Kidney (tissue), 14 donors: ENCODE data around the gene RAD51B. TPM values are rescaled to one million over a fixed set of nuclear protein-coding genes. Genes with fewer than 3 reads are reported as not detected.

Experiments used
- DNase-seq, 5 donors: peaks; one replicate each; pipeline ENCODE4 v3.0.0-alpha.2; 2013 to 2020
- FAIRE-seq: peaks from 2 replicates; lab custom pipeline; 2012; peaks lifted over from hg19 to GRCh38; lab: Jason Lieb, UNC
- H3K27ac ChIP-seq, 2 donors: one replicate each; pipeline ENCODE4 v1.7.0; 2013; ENCODE audit warnings: low read depth in 2 of 2, low read length in 2 of 2, inconsistent platforms in 1 of 2
- H3K27me3 ChIP-seq: one replicate; pipeline ENCODE4 v1.7.1; 2013; ENCODE audit warnings: low read length, inconsistent platforms; ENCODE audit not compliant: control insufficient read depth, insufficient read depth
- H3K36me3 ChIP-seq, 3 donors: one replicate each; pipeline versions ENCODE4 v1.7.0 to v1.7.1; 2013; ENCODE audit warnings: low read length in 3 of 3, control low read depth in 1 of 3, inconsistent platforms in 1 of 3; ENCODE audit not compliant: insufficient read depth in 3 of 3, control insufficient read depth in 2 of 3
- H3K4me1 ChIP-seq, 3 donors: one replicate each; pipeline versions ENCODE4 v1.7.0 to v1.7.1; 2013; ENCODE audit warnings: low read length in 3 of 3, inconsistent platforms in 1 of 3, low read depth in 1 of 3; ENCODE audit not compliant: control insufficient read depth in 2 of 3, insufficient read depth in 2 of 3
- H3K4me3 ChIP-seq, 3 donors: one replicate each; pipeline versions ENCODE4 v1.7.0 to v1.8.1; 2013; ENCODE audit warnings: low read length in 3 of 3, control low read depth in 1 of 3, inconsistent platforms in 1 of 3
- H3K9ac ChIP-seq, 3 donors: one replicate each; pipeline versions ENCODE4 v1.7.0 to v1.7.1; 2013; ENCODE audit warnings: low read length in 3 of 3, control low read depth in 1 of 3, inconsistent platforms in 1 of 3
- H3K9me3 ChIP-seq, 3 donors: one replicate each; pipeline versions ENCODE4 v1.7.0 to v1.7.1; 2013; ENCODE audit warnings: low read length in 3 of 3, control low read depth in 1 of 3, inconsistent platforms in 1 of 3; ENCODE audit not compliant: control insufficient read depth in 2 of 3, insufficient read depth in 1 of 3
- CTCF ChIP-seq: IDR thresholded peaks from 3 replicates; pipeline ENCODE4 v1.5.1; 2012; ENCODE audit warnings: mild to moderate bottlenecking, moderate library complexity, borderline replicate concordance; ENCODE audit not compliant: insufficient read depth; ENCODE audit errors: extremely low read depth
- intact Hi-C: fragments of 100-400 bp; cut with DNase I; formaldehyde crosslinking; loops from one replicate; pipeline ENCODE4 v1.11.1; 2022
- polyA plus RNA-seq: library from polyadenylated mRNA; stranded (reverse); fragments of 350-450 nt; fragmentation: Illumina TruSeq; extraction: RNeasy Lipid Tissue Mini Kit (QIAGEN cat#74804); gene quantifications from one replicate; pipeline ENCODE4 v1.2.3, GENCODE V29; 2014; ENCODE audit warnings: low read depth, low replicate concordance; ENCODE audit not compliant: insufficient read depth
- total RNA-seq: library from RNA; stranded (reverse); fragmentation: NEBNext Ultra II Directional; extraction: Animal tissue kit (Norgen Biotek cat#: 25700); gene quantifications from one replicate; pipeline ENCODE4 v1.2.1, GENCODE V29; 2021
- donor health status: control.
- donor health status: control.
- donor health status: control.
- donor health status: control.
- donor health status: control.
- donor health status: DM: yes; HTN: yes; CAD: no.
- donor health status: Normal renal cell carcinoma (clear cell type).

Gene RAD51B
- total and polyA plus RNA-seq, 2 donors from 2014 or later, result 6.9 to 18.0 TPM

DNA sequence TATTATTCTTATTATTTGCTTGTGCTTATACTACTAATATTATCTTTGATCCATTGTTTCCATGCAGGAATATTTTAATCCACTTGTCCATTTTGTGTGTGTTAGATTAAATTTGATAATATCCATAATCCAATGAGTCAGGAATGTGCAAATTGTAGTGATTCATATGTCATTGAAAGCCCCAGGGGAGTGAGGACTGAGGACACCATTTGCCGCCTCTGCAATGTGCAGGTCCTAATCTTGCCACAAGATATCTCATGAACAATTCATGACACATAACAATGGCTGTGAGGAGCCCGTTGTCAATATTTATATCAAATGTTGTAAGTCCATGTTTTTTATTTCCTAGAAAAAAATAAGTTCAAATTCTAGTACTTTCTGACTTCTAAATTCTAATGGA, 722.8 kb downstream of the RAD51B start:
- TF ChIP-seq CTCF, result no peak
- H3K27me3 ChIP-seq, result no peaks in the 10 kb centered on the region
- FAIRE-seq, result no peak

DNA sequence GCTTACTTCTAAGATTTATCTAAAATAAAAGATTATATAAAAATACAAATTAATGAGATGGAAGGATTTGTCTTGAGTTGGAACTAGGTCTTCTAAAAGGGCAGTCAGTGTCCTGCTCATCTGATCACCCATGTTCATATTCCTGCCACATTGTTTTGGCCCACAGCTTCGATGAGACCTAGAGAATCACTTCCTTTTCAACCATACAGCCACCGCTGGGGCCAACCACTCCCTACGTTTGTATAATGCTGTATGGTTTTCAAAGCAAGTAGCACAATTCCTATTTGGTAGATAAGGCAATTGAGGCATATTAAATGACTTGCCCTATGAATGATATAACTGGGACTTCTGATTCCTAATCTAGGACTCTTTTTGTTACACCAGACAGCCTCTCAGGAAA, 723.9 kb downstream of the RAD51B start:
- no peak for TF ChIP-seq CTCF
- no peaks in the 10 kb centered on the region for H3K27me3 ChIP-seq
- no peak for FAIRE-seq

More for the DNA sequence above, 722.8 kb downstream of the RAD51B start:
- Histone ChIP-seq H3K36me3 (no peaks in the 10 kb centered on the region), H3K9me3 (no peaks in the 10 kb centered on the region), H3K4me3 (no peak overlapping the region), H3K27ac (no peak overlapping the region), H3K9ac (no peak overlapping the region), H3K4me1 (peaks cover 8 to 26% (median 16%) of the 10 kb centered on the region in 3 donors)
- intact Hi-C loops, result loop anchor here (10.0 kb wide), 1 partner anchor 252 kb away; the partner anchor contains the start of gene ZFP36L1
- no peak for DNase-seq

GRCh38 chr14:68544081-68544892, 724.7 kb downstream of the RAD51B start:
- TF ChIP-seq CTCF, result no peak
- Histone ChIP-seq H3K36me3 (no peaks in the 10 kb centered on the region), H3K9ac (peak overlapping the region in 1 of 3 donors; percentile 20), H3K27ac (peak overlapping the region in 1 of 2 donors; percentile 45), H3K9me3 (no peaks in the 10 kb centered on the region), H3K4me1 (peaks cover 17 to 41% (median 25%) of the 10 kb centered on the region in 3 donors), H3K27me3 (no peaks in the 10 kb centered on the region), H3K4me3 (no peak overlapping the region)
- FAIRE-seq (no peak), DNase-seq (peak in 3 of 5 donors; percentile 68 to 88 (median 73))
- intact Hi-C loops, result loop anchor here (10.0 kb wide), 1 partner anchor 251 kb away; the partner anchor contains the start of gene ZFP36L1

More for the DNA sequence above, 723.9 kb downstream of the RAD51B start:
- intact Hi-C loops, result loop anchor here (10.0 kb wide), 1 partner anchor 251 kb away; the partner anchor contains the start of gene ZFP36L1
- Histone ChIP-seq H3K9me3 (no peaks in the 10 kb centered on the region), H3K36me3 (no peaks in the 10 kb centered on the region), H3K4me3 (no peak overlapping the region), H3K9ac (no peak overlapping the region), H3K4me1 (peaks cover 14 to 35% (median 24%) of the 10 kb centered on the region in 3 donors), H3K27ac (peak overlapping the region in 1 of 2 donors; percentile 45)
- DNase-seq, result no peak
